ENCODE results near the gene SDCCAG8. TPM values are rescaled to one million over a fixed set of nuclear protein-coding genes. Genes with fewer than 3 reads are reported as not detected.

SDCCAG8 gene
- total and polyA plus RNA-seq, 2 donors from 2014 or later: 29.6 to 53.2 TPM

DNA sequence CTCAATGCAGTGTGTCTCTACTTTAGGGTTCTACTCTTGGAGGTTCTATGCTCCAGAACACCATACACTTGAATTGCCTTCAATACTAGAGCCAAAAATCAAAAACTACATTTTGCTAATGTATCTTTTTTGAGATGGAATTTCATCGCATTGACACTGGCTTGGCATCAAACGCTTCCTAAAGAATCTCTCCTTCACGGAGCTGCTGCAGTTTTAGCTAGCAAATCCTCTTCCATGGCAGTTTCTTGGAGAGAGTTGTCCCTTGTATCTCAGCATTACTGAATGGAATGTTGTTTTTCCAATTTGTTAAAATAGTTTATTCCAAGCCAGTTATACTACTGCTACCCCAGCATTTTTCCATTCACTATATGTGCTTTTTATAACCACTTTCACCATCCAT lies 17.7 kb downstream of the SDCCAG8 start:
- peaks cover 3 to 24% (median 13%) of the 10 kb centered on the region in 3 donors for H3K36me3 ChIP-seq (ENCODE audit: control insufficient read depth in 2 of 3, insufficient read depth in 3 of 3, low read length in 3 of 3)
- H3K9me3 ChIP-seq (ENCODE audit: control insufficient read depth in 2 of 3, insufficient read depth in 1 of 3, low read length in 3 of 3): peaks cover 0 to 3% (median 2%) of the 10 kb centered on the region in 3 donors
- FAIRE-seq (no peak), DNase-seq (no peak)
- peaks cover 0 to 9% (median 6%) of the 10 kb centered on the region in 3 donors for H3K4me1 ChIP-seq (ENCODE audit: control insufficient read depth in 2 of 3, insufficient read depth in 2 of 3, low read depth in 1 of 3, low read length in 3 of 3)
- no peaks in the 10 kb centered on the region for H3K27me3 ChIP-seq (ENCODE audit: control insufficient read depth, insufficient read depth, low read length)
- no peak overlapping the region for H3K27ac ChIP-seq (ENCODE audit: low read depth in 2 of 2, low read length in 2 of 2)
- no peak overlapping the region for H3K9ac ChIP-seq (ENCODE audit: low read length in 3 of 3)
- TF ChIP-seq, protein P1, sequence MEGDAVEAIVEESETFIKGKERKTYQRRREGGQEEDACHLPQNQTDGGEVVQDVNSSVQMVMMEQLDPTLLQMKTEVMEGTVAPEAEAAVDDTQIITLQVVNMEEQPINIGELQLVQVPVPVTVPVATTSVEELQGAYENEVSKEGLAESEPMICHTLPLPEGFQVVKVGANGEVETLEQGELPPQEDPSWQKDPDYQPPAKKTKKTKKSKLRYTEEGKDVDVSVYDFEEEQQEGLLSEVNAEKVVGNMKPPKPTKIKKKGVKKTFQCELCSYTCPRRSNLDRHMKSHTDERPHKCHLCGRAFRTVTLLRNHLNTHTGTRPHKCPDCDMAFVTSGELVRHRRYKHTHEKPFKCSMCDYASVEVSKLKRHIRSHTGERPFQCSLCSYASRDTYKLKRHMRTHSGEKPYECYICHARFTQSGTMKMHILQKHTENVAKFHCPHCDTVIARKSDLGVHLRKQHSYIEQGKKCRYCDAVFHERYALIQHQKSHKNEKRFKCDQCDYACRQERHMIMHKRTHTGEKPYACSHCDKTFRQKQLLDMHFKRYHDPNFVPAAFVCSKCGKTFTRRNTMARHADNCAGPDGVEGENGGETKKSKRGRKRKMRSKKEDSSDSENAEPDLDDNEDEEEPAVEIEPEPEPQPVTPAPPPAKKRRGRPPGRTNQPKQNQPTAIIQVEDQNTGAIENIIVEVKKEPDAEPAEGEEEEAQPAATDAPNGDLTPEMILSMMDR (IDR thresholded peaks at IDR 0.05; ENCODE audit: borderline replicate concordance, extremely low read depth, insufficient read depth): no peak
- intact Hi-C loops (cut with DNase I): no loop called here
- H3K4me3 ChIP-seq (ENCODE audit: low read length in 3 of 3): no peak overlapping the region

DNA sequence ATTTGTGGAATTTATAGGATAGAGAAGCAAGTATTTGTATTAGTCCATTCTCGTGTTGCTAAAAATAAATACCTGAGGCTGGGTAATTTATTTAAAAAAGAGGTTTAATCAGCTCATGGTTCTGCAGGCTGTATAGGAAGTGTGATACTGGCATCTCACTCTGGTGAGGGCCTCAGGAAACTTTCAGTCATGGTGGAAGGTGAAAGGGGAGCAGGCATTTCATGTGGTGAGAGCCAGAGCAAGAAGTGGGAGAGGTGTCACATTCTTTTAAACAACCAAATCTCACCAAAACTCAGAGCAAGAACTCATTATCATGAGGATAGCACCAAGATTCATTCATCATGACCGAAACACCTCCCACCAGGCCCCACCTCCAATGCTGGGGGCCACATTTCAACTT lies 18.1 kb downstream of the SDCCAG8 start:
- Histone ChIP-seq H3K9ac (ENCODE audit: low read length in 3 of 3) (no peak overlapping the region), H3K27me3 (ENCODE audit: control insufficient read depth, insufficient read depth, low read length) (no peaks in the 10 kb centered on the region), H3K36me3 (ENCODE audit: control insufficient read depth in 2 of 3, insufficient read depth in 3 of 3, low read length in 3 of 3) (peaks cover 3 to 24% (median 13%) of the 10 kb centered on the region in 3 donors), H3K4me1 (ENCODE audit: control insufficient read depth in 2 of 3, insufficient read depth in 2 of 3, low read depth in 1 of 3, low read length in 3 of 3) (peaks cover 0 to 9% (median 6%) of the 10 kb centered on the region in 3 donors), H3K9me3 (ENCODE audit: control insufficient read depth in 2 of 3, insufficient read depth in 1 of 3, low read length in 3 of 3) (peaks cover 0 to 3% (median 2%) of the 10 kb centered on the region in 3 donors), H3K27ac (ENCODE audit: low read depth in 2 of 2, low read length in 2 of 2) (no peak overlapping the region), H3K4me3 (ENCODE audit: low read length in 3 of 3) (no peak overlapping the region)
- TF ChIP-seq, protein P1 (IDR thresholded peaks at IDR 0.05; ENCODE audit: borderline replicate concordance, extremely low read depth, insufficient read depth): no peak
- FAIRE-seq (no peak), DNase-seq (no peak)
- intact Hi-C loops (cut with DNase I): no loop called here

DNA sequence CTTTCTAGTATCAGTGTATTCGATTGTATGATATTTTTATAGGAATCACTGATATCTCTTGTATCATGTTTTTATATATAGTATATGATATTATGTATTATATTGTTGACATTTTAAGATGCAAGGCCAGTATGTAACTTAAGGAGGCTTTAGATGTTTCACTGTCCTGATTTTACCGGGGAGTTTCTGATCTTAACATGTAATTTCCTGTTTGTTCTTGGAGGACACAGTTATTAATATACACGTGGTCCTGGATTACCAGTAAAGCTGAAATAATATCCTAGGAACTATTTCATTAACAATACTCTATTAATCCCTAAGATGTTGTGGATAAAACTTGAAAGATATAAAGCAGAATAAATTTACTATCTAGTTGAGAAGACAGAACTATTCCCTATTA lies 19.5 kb downstream of the SDCCAG8 start:
- H3K27me3 ChIP-seq (ENCODE audit: control insufficient read depth, insufficient read depth, low read length): no peaks in the 10 kb centered on the region
- intact Hi-C loops (cut with DNase I): no loop called here
- no peak for FAIRE-seq
- peaks cover 3 to 24% (median 13%) of the 10 kb centered on the region in 3 donors for H3K36me3 ChIP-seq (ENCODE audit: control insufficient read depth in 2 of 3, insufficient read depth in 3 of 3, low read length in 3 of 3)
- no peak overlapping the region for H3K4me3 ChIP-seq (ENCODE audit: low read length in 3 of 3)
- peaks cover 0 to 3% (median 2%) of the 10 kb centered on the region in 3 donors for H3K9me3 ChIP-seq (ENCODE audit: control insufficient read depth in 2 of 3, insufficient read depth in 1 of 3, low read length in 3 of 3)
- no peak overlapping the region for H3K27ac ChIP-seq (ENCODE audit: low read depth in 2 of 2, low read length in 2 of 2)
- H3K4me1 ChIP-seq (ENCODE audit: control insufficient read depth in 2 of 3, insufficient read depth in 2 of 3, low read depth in 1 of 3, low read length in 3 of 3): no peaks in the 10 kb centered on the region
- H3K9ac ChIP-seq (ENCODE audit: low read length in 3 of 3): no peak overlapping the region
- TF ChIP-seq, protein P1 (IDR thresholded peaks at IDR 0.05; ENCODE audit: borderline replicate concordance, extremely low read depth, insufficient read depth): no peak
- no peak for DNase-seq

Measured in kidney (tissue), 14 donors.